ENCODE data around the gene RPS23. TPM values are rescaled to one million over a fixed set of nuclear protein-coding genes. Genes with fewer than 3 reads are reported as not detected.

The RPS23 gene
- total and polyA plus RNA-seq, 2 of the 8 experiments (the other 6 are each of a cell fraction or from before 2014, with no cell fraction given), result 2,559 to 4,867 TPM

Small RNA genes lying within 50 kb of the gene (small RNA-seq; reads per million reads assigned to genes)
- gene AC010598.1 (ENCODE audit: insufficient read depth), result not detected
